ENCODE data around the gene DNAH3.
"Not testable (repeated sequence)": the region's sequence is repeated elsewhere in the genome, so short reads cannot be mapped to it uniquely, and the experiment has no call there.

The DNAH3 gene, protein sequence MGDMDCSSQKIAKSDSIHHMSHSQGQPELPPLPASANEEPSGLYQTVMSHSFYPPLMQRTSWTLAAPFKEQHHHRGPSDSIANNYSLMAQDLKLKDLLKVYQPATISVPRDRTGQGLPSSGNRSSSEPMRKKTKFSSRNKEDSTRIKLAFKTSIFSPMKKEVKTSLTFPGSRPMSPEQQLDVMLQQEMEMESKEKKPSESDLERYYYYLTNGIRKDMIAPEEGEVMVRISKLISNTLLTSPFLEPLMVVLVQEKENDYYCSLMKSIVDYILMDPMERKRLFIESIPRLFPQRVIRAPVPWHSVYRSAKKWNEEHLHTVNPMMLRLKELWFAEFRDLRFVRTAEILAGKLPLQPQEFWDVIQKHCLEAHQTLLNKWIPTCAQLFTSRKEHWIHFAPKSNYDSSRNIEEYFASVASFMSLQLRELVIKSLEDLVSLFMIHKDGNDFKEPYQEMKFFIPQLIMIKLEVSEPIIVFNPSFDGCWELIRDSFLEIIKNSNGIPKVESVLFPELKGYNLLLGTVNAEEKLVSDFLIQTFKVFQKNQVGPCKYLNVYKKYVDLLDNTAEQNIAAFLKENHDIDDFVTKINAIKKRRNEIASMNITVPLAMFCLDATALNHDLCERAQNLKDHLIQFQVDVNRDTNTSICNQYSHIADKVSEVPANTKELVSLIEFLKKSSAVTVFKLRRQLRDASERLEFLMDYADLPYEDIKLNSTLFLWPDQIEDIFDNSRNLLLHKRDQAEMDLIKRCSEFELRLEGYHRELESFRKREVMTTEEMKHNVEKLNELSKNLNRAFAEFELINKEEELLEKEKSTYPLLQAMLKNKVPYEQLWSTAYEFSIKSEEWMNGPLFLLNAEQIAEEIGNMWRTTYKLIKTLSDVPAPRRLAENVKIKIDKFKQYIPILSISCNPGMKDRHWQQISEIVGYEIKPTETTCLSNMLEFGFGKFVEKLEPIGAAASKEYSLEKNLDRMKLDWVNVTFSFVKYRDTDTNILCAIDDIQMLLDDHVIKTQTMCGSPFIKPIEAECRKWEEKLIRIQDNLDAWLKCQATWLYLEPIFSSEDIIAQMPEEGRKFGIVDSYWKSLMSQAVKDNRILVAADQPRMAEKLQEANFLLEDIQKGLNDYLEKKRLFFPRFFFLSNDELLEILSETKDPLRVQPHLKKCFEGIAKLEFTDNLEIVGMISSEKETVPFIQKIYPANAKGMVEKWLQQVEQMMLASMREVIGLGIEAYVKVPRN (N-terminal part only)

DNA sequence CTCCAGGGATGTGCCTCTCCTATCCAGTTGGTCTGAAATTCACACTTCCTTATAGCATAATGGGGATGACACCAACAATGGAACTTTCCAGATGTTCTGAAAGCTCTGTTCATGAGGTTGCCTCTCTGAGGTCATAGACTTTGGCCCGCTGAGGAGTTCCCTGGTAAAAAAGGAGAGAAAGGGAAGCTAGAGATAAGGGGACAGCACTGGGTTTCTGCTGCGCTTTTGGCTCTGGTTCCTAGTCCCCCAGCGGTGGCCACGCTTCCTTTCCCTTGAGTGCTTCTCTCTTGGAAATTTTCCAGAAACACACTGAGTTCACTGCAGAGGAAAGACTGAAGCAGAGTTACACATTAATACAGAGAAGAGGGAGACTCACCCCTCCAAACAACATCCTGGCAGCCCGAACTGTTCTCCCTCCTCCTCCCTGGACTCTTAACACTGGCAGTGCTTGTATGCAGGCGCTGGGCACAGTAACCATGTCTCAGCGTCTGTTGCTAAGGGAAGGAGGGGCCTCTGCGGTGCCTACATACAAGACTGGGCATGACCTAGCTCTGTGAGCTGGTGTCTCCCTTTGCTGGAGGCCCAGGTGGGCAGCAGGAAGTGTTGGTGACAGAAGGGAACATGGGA lies at the start of gene DNAH3:
DNAH3 (minus strand) TSS at position 472 of the 627 bp plus-strand sequence. CDS start 527 bp downstream, outside the sequence.
- DNase-seq, result peak; percentile 50

DNA sequence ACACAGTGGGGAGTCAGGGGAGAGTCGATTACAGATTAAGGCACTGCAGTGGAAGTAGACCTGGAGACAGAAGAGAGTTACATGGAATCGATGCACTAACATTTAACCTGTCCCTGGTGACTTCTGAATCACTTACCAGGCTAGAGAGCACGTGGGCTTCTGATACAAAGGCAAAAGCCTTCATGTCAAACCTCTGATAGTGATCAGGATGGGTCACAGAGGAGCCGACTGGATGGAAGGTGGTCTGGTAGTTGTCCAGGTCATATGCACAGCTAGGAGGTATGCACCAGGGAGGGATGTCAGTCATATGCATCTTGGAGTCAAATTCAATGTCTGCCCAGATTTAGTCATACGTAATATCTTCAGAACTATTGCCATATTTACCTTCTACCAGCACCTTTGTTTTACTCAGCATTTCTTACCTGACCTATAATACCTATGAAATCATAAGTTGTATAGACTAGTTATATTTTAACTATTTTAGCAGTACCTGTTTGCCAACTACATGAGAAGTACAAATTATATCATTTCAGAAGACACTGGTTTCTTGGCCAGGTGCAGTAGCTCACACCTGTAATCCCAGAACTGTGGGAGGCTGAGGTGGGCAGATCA lies 49.1 kb upstream of the DNAH3 start:
- DNase-seq, result no peak

DNA sequence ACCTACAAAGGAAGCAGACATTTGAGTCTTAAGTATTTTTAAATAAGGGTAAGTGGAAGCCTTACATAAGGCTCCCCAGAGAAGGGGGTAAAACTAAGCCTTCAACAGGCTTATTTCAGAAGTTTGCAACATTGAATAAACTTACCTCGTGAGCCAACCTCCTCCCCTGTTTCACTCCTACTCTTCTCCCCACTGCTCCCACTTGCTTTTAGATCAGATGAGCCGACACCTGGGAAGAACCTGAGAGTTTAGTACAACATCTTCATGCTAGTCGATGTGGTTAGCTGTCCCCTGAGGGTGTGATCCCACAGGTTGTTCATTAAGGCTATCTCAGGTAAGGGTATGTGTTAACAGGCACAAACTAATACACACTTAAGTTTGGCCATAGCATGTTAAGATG lies 47.0 kb upstream of the DNAH3 start:
- no peak for DNase-seq

DNA sequence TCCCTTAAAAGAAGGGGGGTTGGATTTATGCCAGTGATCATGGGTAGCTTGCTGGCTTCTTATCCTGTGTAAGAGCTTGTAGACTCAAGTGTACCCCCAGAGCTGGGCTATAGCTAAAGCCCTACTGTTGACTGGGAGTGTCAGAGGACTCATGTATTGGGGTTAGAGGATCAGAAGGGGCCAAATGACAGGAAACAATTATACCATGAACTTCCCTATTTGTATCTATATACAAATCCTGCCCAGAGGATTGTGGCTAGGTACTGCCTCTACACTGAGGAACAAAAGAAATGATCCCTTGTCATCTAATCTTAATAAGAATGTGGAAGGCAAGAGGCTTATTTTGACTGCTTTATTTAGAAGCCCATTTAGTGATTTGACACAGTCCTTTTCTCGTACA lies 46.5 kb upstream of the DNAH3 start:
- DNase-seq, result no peak

DNA sequence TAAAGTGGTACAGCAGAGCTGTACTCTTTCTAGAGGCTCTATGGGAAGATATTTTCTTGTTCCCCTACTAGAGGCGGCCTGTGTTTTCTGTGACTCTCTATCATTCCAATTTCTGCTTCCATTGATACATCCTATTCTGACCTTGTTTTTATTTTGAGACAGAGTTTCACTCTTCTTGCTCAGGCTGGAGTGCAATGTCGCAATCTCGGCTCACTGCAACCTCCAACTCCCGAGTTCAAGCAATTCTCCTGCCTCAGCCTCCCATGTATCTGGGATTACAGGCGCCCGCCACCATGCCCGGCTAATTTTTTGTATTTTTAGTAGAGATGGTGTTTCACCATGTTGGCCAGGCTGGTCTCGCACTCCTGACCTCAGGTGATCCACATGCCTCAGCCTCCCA lies 44.7 kb upstream of the DNAH3 start:
- DNase-seq, result not testable (repeated sequence)

DNA sequence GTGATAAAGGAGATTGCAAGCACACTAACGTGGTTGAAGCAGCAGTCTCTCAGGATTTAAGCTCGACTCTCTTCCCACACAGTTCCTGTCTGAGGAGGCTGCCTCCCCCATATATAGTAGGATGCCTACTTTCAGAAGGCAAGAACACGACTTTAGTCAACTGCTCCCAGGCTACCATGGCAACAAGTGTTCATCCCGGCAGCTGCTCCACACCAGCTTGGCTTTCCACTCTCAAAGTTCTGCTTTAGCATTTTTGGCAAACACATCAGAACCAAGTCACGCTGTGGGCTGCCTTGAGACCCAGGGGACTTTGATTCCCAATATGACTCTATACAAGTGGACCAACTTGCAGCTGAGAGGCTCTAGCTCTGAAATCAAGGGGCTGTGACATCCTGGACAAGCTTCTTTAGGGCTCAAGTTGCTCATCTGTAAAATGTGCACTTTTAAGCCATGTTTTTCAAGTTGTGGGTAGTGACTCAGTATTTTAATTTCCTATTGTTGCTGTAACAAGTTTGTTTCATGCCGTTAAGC lies 44.2 kb upstream of the DNAH3 start:
- DNase-seq, result no peak

DNA sequence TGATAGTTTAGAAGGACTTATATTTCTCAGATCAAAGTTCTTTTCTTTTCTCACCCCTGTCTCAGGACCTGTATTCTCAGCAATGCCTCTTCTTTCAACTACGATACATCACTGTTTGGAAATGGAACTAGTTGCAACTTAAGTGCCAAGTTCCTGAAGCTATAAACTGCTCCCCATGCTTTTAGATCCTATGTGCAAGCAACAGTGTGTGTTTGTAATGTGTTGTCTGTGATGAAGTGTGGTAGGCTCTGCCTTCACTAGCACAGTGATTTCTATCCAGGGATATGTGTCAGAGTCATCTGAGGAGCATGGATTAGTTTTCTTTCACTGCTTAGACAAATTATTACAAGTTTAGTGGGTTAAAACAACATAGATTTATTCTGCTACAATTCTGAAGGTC lies 42.3 kb upstream of the DNAH3 start:
- no peak for DNase-seq

DNA sequence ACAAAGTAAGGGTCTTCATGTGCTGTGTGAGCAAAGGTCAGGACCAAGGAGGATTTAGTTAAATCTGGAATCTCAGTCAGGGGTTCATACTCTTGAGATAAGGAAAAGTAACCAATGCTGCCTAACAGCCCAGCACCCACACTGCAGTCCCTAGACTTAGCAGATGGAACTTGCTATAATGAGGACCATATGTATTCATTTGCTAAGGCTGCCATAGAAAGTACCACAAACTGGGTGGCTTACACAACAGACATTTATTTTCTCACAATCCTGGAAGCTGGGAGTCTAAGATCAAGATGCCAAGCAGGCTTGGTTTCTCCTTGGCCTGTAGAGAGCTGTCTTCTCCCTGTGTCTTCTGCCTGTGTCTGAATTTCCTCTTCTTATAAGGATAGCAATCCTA lies 40.0 kb upstream of the DNAH3 start:
- DNase-seq, result no peak

DNA sequence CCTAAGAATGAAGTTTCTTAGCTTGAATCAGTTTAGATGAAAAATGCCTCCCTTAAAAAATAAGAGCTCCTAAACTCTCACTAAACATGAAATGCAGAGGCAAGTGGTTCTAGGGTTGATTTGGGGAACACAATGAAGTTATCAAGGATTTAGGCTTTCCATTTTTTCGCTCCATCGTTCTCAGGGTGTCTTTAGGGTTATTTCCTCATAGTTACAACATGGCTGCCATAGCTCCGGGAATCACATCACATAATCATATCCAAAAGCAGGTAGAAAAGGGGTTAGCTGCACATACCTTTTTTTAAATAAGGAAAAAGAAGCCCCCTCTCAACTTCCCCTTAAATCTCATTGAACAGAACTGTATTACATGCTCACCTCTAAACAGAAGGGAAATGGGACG lies 39.4 kb upstream of the DNAH3 start:
- DNase-seq, result no peak

DNA sequence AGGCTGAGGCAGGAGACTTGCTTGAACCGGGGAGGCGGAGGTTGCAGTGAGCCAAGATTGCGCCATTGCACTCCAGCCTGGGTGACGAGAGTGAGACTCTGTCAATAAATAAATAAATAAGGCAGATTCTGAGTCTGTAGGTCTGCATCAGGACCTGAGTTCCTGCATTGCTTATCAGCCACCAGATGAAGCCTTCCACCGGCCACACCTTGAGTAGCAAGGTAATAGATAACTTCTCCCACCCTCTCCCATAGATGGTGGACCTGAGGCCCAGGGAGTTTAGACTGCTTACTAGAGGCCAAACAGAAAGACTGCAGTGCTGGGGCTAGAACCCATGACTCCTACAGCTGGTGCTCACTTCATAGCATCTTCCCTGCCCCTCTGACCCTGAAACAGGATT lies 38.7 kb upstream of the DNAH3 start:
- DNase-seq, result no peak

DNA sequence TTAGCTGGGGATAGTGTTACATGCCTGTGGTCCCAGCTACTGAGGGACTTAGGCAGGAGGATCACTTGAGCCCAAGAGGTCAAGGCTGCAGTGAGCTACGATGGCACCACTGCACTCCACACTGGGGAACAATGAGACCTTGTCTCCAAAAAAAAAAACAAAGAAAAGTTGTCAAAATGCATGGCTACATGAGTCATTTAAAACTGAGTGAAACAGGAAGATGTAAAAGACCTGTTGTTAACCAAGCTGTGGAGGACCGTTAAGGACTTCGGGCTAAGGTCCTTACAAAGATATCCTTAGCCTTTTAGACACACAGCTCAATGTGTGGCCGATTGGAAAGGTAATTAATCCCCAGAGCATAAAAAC lies 35.7 kb upstream of the DNAH3 start:
- DNase-seq, result no peak

DNA sequence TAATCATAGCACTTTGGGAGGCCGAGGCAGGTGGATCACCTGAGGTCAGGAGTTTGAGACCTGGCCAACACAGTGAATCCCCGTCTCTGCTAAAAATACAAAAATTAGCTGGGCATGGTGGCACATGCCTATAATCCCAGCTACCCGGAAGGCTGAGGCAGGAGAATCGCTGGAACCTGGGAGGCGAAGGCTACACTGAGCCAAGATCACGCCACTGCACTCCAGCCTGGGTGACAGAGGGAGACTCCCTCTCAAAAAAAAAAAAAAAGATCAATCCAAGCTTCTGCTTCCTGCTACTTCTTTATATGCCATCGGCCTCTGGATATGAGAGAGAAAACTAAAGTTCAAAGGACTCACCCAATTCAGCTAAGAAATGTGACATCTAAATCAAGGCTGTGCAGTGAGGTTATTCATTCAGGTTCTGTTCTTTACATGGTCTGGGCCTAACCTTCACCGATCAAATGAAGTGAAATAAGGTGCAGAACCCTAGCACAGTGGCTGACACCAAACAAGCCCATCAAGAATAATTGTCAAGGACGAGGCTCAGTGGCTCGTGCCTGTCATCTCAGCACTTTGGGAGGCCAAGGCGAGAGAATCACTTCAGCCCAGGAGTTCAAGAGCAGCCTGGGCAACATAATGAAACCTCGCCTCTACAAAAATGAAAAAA lies 35.1 kb upstream of the DNAH3 start:
- DNase-seq, result no peak

DNA sequence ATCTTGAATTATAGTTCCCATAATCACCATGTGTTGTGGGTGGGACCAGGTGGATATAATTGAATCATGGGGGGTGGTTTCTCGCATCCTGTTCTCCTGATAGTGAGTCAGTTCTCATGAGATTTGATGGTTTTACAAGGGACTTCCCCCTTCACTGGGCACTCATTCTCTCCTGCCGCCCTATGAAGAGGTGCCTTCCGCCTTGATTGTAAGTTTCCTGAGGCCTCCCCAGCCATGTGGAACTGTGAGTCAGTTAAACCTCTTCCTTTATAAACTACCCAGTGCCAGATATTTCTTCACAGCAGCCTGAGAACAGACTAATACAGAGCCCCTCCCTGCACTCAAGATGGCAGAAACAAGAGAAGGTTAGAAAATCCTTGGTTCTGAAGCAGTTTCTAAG lies 34.2 kb upstream of the DNAH3 start:
- DNase-seq, result no peak

DNA sequence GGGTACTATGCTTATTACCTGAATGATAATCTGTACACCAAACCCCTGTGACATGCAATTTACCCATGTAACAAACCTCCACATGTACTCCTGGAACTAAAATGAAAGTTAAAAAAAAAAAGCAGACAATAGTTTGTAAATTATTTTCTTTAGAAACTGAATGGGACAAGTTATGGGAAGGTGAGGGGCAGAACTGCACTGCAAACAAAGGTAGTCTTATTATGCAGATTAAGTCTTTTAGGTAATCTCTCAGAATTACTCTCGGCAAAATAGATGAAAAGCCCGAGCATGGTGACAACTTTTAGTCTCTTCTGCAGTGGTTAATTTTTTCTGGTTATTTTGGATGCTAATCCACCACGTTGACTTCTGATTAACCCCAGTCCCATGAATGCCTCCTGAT lies 33.3 kb upstream of the DNAH3 start:
- no peak for DNase-seq

DNA sequence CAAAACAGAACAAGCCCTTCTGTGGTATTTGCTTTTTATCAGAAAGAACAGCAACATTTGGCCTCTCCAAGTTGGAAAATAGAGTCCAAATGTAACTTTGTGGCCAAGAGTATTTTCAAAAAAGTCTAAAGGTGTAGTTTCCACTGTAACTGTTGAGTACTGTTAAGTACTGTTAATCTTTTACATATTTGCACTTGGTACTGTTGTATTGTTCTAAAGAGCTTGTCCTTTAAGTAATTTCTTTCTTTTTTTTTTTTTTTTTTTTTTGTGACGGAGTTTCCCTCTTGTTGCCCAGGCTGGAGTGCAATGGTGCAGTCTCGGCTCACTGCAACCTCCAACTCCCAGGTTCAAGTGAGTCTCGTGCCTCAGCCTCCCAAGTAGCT lies 29.3 kb upstream of the DNAH3 start:
- no peak for DNase-seq

DNA sequence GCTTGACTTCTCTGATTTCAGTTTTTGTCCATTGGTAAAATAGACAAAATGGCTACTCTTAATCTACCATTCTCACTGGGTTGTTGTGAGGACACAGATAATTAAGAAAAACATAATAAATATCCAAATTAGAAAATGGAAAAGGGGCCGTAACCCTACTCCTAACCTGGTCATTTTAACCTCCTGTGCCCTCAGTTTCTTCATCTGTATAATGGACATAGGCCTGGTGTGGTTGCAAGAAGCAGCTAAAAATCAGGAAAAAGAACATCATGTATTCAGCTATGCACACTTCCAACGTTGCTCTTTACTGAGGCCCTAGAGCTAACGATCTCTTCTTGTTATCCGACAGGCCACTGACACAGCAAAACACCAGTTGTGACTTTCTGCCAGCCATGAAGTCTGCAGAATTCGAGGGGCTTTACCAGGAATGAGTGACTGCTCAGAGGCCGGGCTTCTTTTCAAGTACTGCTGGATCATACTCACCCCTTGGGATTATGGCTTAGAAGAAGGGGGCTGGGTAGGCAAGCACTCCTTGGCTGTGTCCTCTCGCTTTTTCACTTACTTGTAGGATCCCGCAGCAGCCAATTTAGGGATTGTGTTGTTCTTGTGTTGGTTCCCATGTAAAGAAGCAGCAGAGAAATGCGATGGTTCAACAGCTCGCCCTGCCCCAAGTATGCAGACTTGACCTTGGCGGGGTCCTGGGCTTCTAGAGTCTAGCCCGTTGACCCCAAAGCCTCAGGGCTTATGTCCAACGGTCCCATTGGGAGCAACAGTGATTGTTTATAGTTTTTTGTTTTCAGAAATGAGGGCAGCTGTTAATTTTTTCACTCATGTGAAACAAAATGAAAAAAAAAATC lies 28.7 kb upstream of the DNAH3 start:
- DNase-seq, result no peak

DNA sequence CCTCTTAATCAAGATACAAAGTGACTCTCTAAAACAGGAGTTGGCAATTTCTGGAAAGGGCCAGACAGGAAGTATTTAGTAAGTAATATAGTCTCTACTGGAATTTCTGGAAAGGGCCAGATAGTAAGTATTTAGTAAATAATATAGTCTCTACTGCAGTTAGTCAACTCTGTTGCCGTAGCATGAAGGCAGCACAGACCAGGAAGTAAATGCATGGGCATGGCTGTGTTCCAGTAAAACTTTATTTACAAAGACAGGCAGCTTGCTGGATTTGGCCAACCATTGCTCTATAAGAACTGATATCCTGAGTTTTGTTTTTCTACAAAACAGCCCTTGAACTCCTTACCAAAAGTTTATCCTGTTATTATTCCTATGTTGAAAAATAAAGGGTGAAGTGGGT lies 24.8 kb upstream of the DNAH3 start:
- DNase-seq, result no peak

DNA sequence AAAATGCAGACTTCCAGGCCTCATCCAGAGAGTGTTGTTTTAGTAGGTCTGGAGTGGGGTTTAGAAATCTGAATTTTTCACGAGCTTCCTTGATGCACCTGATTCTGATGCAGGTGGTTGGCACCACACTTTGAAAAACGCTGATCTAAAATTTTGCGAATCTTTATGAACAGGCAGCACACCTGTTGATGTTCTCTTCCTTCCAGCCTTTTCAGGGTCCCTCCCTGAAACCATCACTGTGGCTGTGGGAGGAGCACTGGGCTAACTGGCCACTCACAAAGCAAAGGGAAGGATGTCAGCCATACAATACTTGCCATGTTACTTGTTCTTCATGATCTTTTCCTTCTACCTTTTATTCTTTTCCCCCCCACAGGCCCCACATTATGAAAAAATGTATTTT lies 22.0 kb upstream of the DNAH3 start:
- DNase-seq, result no peak

DNA sequence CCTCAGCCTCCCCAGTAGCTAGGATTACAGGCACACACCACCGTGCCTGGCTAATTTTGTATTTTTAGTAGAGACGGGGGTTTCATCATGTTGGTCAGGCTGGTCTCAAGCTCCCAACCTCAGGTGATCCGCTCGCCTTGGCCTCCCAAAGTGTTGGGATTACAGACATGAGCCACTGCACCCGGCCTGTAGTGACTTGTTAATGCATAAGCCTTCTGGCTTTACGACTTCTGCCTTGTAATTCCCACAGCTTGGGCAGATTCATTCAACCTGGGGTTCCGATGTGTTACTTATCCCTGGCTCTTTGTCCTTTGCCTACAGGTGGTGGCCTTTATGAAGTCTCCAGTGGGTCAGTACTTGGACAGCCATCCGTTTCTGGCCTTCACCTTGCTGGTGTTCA lies 19.5 kb upstream of the DNAH3 start:
- not testable (repeated sequence) for DNase-seq

DNA sequence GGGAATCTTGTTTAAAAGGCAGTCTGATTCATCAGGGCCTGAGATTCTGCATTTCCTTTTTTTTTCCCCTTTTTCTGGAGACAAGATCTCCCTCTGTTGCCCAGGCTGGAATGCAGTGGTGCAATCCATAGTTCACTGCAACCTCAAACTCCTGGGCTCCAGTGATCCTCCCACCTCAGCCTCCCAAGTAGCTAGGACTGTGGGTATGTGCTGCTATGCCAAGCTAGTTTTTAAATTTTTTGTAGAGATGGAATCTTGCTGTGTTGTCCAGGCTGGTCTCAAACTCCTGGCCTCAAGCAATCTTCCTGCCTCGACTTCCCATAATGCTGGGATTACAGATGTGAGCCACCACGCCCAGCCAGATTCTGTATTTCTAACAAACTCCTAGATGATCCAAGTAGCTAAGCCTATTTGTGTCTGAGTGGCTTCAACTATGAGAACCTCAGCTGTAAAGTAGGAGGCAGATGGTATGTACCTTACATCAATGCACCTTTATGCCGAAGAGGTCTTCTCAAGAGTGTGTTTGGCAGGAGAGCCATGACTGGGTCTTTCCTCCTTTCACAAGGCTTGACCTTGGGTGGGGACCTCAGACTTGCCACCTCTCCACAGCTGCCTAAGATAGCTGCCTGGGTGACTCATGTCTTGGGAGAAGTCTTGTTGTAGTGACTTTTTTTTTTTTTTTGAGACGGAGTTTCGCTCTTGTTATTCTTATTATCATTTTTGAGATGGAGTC lies 18.8 kb upstream of the DNAH3 start:
- DNase-seq, result no peak

Measured in NCI-H1436 (cell line).